Measurements from ENCODE around the gene TCF4.

The TCF4 gene

GRCh38 chr18:55376387-55376786, 211.6 kb downstream of the TCF4 start:
- Mint-ChIP-seq H3K9me3 (peaks cover 48% of the 10 kb centered on the region), H3K27ac (no peak overlapping the region), H3K36me3 (ENCODE audit: low read depth) (peaks cover 83% of the 10 kb centered on the region), H3K4me1 (peaks cover 10% of the 10 kb centered on the region), H3K4me3 (no peak overlapping the region), H3K27me3 (ENCODE audit: low read depth, poor library complexity) (peaks cover 6% of the 10 kb centered on the region)
- DNase-seq = no peak
- no peak for TF ChIP-seq CTCF (IDR thresholded peaks at IDR 0.05)

GRCh38 chr18:55375930-55376329, 212.1 kb downstream of the TCF4 start:
- Mint-ChIP-seq H3K4me3 (no peak overlapping the region), H3K27ac (no peak overlapping the region), H3K36me3 (ENCODE audit: low read depth) (peaks cover 82% of the 10 kb centered on the region), H3K9me3 (peaks cover 44% of the 10 kb centered on the region), H3K4me1 (peaks cover 10% of the 10 kb centered on the region), H3K27me3 (ENCODE audit: low read depth, poor library complexity) (peaks cover 6% of the 10 kb centered on the region)
- no peak for TF ChIP-seq CTCF (IDR thresholded peaks at IDR 0.05)
- no peak for DNase-seq

GRCh38 chr18:55374741-55375140, 213.3 kb downstream of the TCF4 start:
- Mint-ChIP-seq H3K4me3 (no peak overlapping the region), H3K27ac (no peak overlapping the region), H3K27me3 (ENCODE audit: low read depth, poor library complexity) (peaks cover 3% of the 10 kb centered on the region), H3K4me1 (peaks cover 10% of the 10 kb centered on the region), H3K36me3 (ENCODE audit: low read depth) (peaks cover 77% of the 10 kb centered on the region), H3K9me3 (peaks cover 37% of the 10 kb centered on the region)
- no peak for DNase-seq
- TF ChIP-seq CTCF (IDR thresholded peaks at IDR 0.05) = no peak

- Mint-ChIP-seq H3K9me3 (peaks cover 24% of the 10 kb centered on the region), H3K27ac (no peak overlapping the region), H3K27me3 (ENCODE audit: low read depth, poor library complexity) (no peaks in the 10 kb centered on the region), H3K4me3 (no peak overlapping the region), H3K4me1 (peaks cover 10% of the 10 kb centered on the region), H3K36me3 (ENCODE audit: low read depth) (peaks cover 70% of the 10 kb centered on the region)
- no peak for DNase-seq
- TF ChIP-seq CTCF (IDR thresholded peaks at IDR 0.05) = no peak
Observed at GRCh38 chr18:55372209-55372608, 215.8 kb downstream of the TCF4 start.

GRCh38 chr18:55370936-55371335, 217.1 kb downstream of the TCF4 start:
- Mint-ChIP-seq H3K27ac (no peak overlapping the region), H3K36me3 (ENCODE audit: low read depth) (peaks cover 59% of the 10 kb centered on the region), H3K27me3 (ENCODE audit: low read depth, poor library complexity) (no peaks in the 10 kb centered on the region), H3K9me3 (peaks cover 18% of the 10 kb centered on the region), H3K4me3 (no peak overlapping the region), H3K4me1 (peaks cover 10% of the 10 kb centered on the region)
- TF ChIP-seq CTCF (IDR thresholded peaks at IDR 0.05) = no peak
- no peak for DNase-seq

- Mint-ChIP-seq H3K27me3 (ENCODE audit: low read depth, poor library complexity) (no peaks in the 10 kb centered on the region), H3K9me3 (peaks cover 5% of the 10 kb centered on the region), H3K4me3 (no peak overlapping the region), H3K27ac (no peak overlapping the region), H3K4me1 (peaks cover 10% of the 10 kb centered on the region), H3K36me3 (ENCODE audit: low read depth) (peaks cover 45% of the 10 kb centered on the region)
- TF ChIP-seq CTCF (IDR thresholded peaks at IDR 0.05) = no peak
- no peak for DNase-seq
Observed at GRCh38 chr18:55369346-55369745, 218.6 kb downstream of the TCF4 start.
